Measurements from ENCODE around the gene FBXW8. TPM values are rescaled to one million over a fixed set of nuclear protein-coding genes. Genes with fewer than 3 reads are reported as not detected.

FBXW8 gene
- total RNA-seq, 1 donor from 2014 or later: 14.5 TPM

- peak; percentile 40 for DNase-seq
Measured at GRCh38 chr12:117076410-117077372, 165.9 kb downstream of the FBXW8 start.

DNA sequence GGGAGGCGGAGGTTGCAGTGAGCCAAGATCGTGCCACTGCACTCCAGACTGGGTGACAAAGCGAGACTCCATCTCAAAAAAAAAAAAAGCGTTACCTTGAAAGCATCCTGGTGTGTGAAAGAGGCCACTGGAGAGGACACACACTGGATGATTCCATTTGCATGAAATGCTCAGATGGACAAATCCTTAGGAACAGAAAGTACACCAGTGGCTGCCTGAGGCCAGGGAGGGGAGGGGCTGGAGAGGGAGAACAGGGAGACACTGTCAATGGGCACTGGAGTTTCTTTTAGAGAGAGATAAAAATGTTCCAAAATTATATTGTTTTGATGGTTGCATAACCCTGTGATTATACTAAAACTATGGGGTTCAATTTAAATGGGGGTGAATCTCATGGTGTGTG is 168.7 kb downstream of the FBXW8 start:
- DNase-seq: no peak

- no peak for DNase-seq
Measured at GRCh38 chr12:117080661-117081144, 170.0 kb downstream of the FBXW8 start.

Other genes starting within 250 kb of the FBXW8 start
- 14.7 TPM for gene SPRING1, start 172.9 kb upstream of the FBXW8 start, total RNA-seq
- 1.0 TPM for gene RNFT2, start 172.6 kb upstream of the FBXW8 start, total RNA-seq
- 0.21 TPM for gene HRK, start 29.5 kb upstream of the FBXW8 start, total RNA-seq
- gene TESC, start 188.5 kb downstream of the FBXW8 start, total RNA-seq: 14.5 TPM

Measured in tongue (tissue), 2 donors.